ENCODE measurements around the gene PWWP2A.

GRCh38 chr5:160090059-160090458, 29.2 kb downstream of the PWWP2A start:
- no peak for TF ChIP-seq CTCF (IDR thresholded peaks at IDR 0.05; ENCODE audit: low read depth, low read length)
- TF ChIP-seq EZH2phosphoT487 (IDR thresholded peaks at IDR 0.05; ENCODE audit: low read depth) = no peak
